ENCODE measurements around the gene CNTD1. TPM values are rescaled to one million over a fixed set of nuclear protein-coding genes. Genes with fewer than 3 reads are reported as not detected.
A peak's percentile ranks its signal among the peaks of the same experiment; 100 is the strongest.

The CNTD1 gene
- total RNA-seq, 2 donors from 2014 or later, result 0.16 TPM; not detected in 1

DNA sequence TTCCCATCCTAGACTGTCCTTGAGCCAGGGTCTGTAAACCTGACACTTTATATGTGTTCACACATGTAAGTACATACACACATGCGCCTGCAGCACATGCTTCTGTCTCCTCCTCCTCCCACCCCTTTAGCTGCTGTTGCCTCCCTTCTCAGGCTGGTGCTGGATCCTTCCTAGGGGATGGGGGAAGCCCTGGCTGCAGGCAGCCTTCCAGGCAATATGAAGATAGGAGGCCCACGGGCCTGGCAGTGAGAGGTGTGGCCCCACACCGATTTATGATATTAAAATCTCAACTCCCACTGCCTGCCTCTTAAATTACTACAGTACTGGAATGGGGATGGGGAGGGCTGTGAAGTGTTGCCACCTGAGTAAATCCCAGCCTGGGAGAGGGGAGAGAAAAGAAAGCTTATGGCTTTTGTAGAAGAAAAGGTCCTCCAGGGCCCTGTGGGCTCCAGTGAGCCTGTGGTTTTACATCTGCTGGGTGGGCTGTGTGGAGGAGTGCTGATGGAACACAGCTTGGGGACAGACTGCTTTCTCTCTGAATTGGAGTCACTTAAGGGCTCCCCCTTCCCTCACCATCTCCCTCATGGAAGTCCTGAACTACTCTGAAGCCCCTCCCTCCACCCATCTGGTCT, 19.2 kb upstream of the CNTD1 start:
- peaks cover 4 to 15% of the 10 kb centered on the region in 2 donors for H3K27me3 ChIP-seq
- H3K4me1 ChIP-seq, result peaks cover 0 to 15% of the 10 kb centered on the region in 2 donors
- peaks cover 45% of the 10 kb centered on the region for H3K36me3 ChIP-seq

DNA sequence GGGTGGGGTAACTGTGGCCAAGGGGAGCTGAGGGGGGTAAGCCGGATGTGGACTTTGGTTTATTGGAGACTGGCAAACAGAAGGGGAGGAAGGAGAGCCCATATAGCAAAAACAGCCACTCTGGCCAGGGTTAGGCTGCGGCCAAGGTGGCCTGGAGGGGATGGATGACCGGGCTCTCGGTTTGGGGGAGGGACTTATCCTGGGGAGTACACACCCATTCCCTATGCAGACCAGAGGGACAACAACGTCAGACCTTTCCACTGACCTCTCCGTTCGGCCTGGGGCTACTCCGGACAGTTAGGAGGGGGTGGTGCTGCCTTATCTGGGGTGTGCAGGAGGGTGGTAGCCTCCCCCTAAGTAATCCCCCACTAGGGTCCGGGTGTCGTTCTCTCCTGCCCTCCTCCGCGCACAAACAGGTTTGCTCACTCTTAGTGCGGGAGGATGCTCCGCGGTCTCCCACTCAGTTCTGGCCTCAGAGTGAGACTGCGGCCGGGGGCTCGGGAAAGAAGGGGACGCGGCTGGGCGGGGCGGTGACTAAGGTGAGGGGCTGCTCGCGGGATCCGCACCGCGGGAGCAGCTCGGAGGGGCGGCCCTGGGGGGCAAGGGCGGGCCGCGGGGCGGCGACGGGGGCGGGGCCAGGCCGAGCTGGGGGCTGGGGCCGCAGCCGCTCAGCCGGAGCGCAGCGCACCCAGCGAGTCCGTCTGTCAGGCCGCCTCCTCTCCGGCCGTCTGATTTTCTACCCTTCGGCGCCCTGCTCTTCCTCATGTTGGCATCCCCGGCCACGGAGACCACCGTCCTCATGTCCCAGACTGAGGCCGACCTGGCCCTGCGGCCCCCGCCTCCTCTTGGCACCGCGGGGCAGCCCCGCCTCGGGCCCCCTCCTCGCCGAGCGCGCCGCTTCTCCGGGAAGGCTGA, 18.5 kb upstream of the CNTD1 start, which contains the start of gene WNK4:
Gene WNK4 (plus strand): TSS at position 675 of the 915 bp plus-strand sequence. CDS start 89 bp downstream, at position 764.
- Histone ChIP-seq H3K36me3 (peaks cover 43% of the 10 kb centered on the region), H3K9me3 (no peaks in the 10 kb centered on the region), H3K4me3 (peak within 1 kb of the TSS; percentile 23 to 48), H3K4me1 (peaks cover 0 to 17% of the 10 kb centered on the region in 2 donors), H3K27ac (no peak within 1 kb of the TSS), H3K27me3 (peaks cover 10 to 20% of the 10 kb centered on the region in 2 donors)
- TF ChIP-seq, protein P1, sequence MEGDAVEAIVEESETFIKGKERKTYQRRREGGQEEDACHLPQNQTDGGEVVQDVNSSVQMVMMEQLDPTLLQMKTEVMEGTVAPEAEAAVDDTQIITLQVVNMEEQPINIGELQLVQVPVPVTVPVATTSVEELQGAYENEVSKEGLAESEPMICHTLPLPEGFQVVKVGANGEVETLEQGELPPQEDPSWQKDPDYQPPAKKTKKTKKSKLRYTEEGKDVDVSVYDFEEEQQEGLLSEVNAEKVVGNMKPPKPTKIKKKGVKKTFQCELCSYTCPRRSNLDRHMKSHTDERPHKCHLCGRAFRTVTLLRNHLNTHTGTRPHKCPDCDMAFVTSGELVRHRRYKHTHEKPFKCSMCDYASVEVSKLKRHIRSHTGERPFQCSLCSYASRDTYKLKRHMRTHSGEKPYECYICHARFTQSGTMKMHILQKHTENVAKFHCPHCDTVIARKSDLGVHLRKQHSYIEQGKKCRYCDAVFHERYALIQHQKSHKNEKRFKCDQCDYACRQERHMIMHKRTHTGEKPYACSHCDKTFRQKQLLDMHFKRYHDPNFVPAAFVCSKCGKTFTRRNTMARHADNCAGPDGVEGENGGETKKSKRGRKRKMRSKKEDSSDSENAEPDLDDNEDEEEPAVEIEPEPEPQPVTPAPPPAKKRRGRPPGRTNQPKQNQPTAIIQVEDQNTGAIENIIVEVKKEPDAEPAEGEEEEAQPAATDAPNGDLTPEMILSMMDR (IDR thresholded peaks at IDR 0.05), result no peak
- no peak for DNase-seq (ENCODE audit: low spot score)

More for the DNA sequence above, 19.2 kb upstream of the CNTD1 start:
- H3K4me3 ChIP-seq, result no peak overlapping the region
- no peak for DNase-seq (ENCODE audit: low spot score)
- H3K9me3 ChIP-seq, result no peaks in the 10 kb centered on the region
- no peak overlapping the region for H3K27ac ChIP-seq
- TF ChIP-seq, protein P1 (IDR thresholded peaks at IDR 0.05), result no peak

DNA sequence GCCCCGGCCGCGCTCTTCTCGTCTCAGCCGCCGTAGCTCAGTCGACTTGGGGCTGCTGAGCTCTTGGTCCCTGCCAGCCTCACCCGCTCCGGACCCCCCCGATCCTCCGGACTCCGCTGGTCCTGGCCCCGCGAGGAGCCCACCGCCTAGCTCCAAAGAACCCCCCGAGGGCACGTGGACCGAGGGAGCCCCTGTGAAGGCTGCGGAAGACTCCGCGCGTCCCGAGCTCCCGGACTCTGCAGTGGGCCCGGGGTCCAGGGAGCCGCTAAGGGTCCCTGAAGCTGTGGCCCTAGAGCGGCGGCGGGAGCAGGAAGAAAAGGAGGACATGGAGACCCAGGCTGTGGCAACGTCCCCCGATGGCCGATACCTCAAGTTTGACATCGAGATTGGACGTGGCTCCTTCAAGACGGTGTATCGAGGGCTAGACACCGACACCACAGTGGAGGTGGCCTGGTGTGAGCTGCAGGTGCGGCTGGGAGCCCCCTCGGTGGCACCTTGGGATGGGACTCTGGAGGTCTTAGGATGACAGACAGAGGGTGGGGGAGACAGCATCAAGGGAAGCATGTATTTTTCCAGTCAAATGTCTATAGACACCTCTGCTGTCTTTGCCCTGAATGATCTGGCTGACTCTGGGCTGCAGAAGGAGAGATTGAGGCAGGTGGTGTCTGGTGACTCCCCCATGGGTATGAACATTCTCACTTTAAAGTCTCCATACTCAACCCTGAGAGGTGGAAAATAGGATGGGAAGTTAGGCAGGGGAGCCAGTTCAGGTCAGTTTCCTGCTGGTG, 17.6 kb upstream of the CNTD1 start:
- H3K4me3 ChIP-seq, result peak overlapping the region; percentile 23 to 48
- no peak overlapping the region for H3K27ac ChIP-seq
- H3K36me3 ChIP-seq, result peaks cover 34% of the 10 kb centered on the region
- DNase-seq (ENCODE audit: low spot score), result no peak
- peaks cover 17 to 20% of the 10 kb centered on the region in 2 donors for H3K27me3 ChIP-seq
- TF ChIP-seq, protein P1 (IDR thresholded peaks at IDR 0.05), result no peak
- H3K9me3 ChIP-seq, result no peaks in the 10 kb centered on the region
- H3K4me1 ChIP-seq, result peaks cover 0 to 18% of the 10 kb centered on the region in 2 donors

- Histone ChIP-seq H3K27me3 (peaks cover 17 to 20% of the 10 kb centered on the region in 2 donors), H3K36me3 (peaks cover 28% of the 10 kb centered on the region), H3K4me1 (peaks cover 0 to 18% of the 10 kb centered on the region in 2 donors), H3K9me3 (no peaks in the 10 kb centered on the region), H3K27ac (no peak overlapping the region), H3K4me3 (no peak overlapping the region)
- TF ChIP-seq, protein P1 (IDR thresholded peaks at IDR 0.05), result no peak
- no peak for DNase-seq (ENCODE audit: low spot score)
Observed at GRCh38 chr17:42781639-42782165, 17.0 kb upstream of the CNTD1 start.
